Measurements from ENCODE around the gene EML6. TPM values are rescaled to one million over a fixed set of nuclear protein-coding genes. Genes with fewer than 3 reads are reported as not detected.
"Not testable (repeated sequence)": the region's sequence is repeated elsewhere in the genome, so short reads cannot be mapped to it uniquely, and the experiment has no call there.

EML6 gene
- total RNA-seq, 4 donors from 2014 or later, result 2.3 to 15.1 (median 4.1) TPM

DNA sequence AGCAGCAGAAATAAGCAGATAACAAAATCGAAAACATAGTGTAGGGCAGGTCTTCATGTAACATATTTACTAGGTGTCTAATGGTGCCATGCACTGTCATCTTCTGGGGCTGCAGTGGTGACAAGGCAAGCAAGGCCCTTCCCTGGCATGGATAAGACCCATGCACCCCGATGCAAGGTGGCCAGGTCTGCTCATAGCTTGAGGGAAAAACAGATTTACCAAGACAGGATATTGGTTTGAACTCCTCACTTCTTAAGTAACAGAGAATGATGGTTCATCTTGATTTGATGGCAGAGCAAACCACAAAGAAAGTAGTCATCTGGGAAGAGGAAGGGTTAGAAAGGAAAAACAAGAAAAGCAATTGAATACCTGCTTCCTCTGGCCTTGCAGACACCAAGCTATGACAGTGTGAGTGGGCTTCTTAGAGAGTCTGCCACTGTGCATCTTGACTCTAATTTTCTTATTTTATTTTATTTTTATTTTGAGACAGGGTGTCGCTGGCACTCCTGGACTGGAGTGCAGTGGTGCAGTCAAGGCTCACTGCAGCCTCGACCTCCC, 35.8 kb upstream of the EML6 start:
- Histone ChIP-seq H3K9me3 (no peaks in the 10 kb centered on the region), H3K27ac (no peak overlapping the region), H3K4me3 (no peak overlapping the region), H3K4me1 (no peaks in the 10 kb centered on the region), H3K36me3 (no peaks in the 10 kb centered on the region), H3K27me3 (no peaks in the 10 kb centered on the region)
- no peak for DNase-seq (ENCODE audit: low spot score in 2 of 2)
- TF ChIP-seq POLR2A (IDR thresholded peaks at IDR 0.05), result no peak
- TF ChIP-seq POLR2AphosphoS5 (IDR thresholded peaks at IDR 0.05), result no peak
- WGBS, result 85% methylated on average over 4 of the region's 4 CpGs

GRCh38 chr2:54691445-54692135, 31.9 kb upstream of the EML6 start:
- Histone ChIP-seq H3K4me3 (no peak overlapping the region), H3K4me1 (no peaks in the 10 kb centered on the region), H3K36me3 (no peaks in the 10 kb centered on the region), H3K9me3 (no peaks in the 10 kb centered on the region), H3K27me3 (no peaks in the 10 kb centered on the region), H3K27ac (no peak overlapping the region)
- 72% methylated on average over 8 of the region's 8 CpGs for WGBS
- no peak for DNase-seq (ENCODE audit: low spot score in 2 of 2)
- TF ChIP-seq POLR2A (IDR thresholded peaks at IDR 0.05) (no peak), CTCF (IDR thresholded peaks at IDR 0.05) (no peak), EP300 (IDR thresholded peaks at IDR 0.05) (no peak), POLR2AphosphoS5 (IDR thresholded peaks at IDR 0.05) (no peak)

- H3K27me3 ChIP-seq, result no peaks in the 10 kb centered on the region
- H3K4me1 ChIP-seq, result no peaks in the 10 kb centered on the region
- H3K27ac ChIP-seq, result no peak overlapping the region
- no peaks in the 10 kb centered on the region for H3K9me3 ChIP-seq
- H3K4me3 ChIP-seq, result no peak overlapping the region
- DNase-seq (ENCODE audit: low spot score in 2 of 2), result no peak
- no peaks in the 10 kb centered on the region for H3K36me3 ChIP-seq
- TF ChIP-seq EP300 (IDR thresholded peaks at IDR 0.05) (no peak), CTCF (IDR thresholded peaks at IDR 0.05) (no peak)
Observed at GRCh38 chr2:54692556-54692955, 30.9 kb upstream of the EML6 start.

- Histone ChIP-seq H3K27me3 (no peaks in the 10 kb centered on the region), H3K36me3 (no peaks in the 10 kb centered on the region), H3K9me3 (no peaks in the 10 kb centered on the region), H3K27ac (no peak overlapping the region), H3K4me1 (no peaks in the 10 kb centered on the region), H3K4me3 (no peak overlapping the region)
- no peak for TF ChIP-seq POLR2AphosphoS5 (IDR thresholded peaks at IDR 0.05)
- no peak for TF ChIP-seq POLR2A (IDR thresholded peaks at IDR 0.05)
- no peak for TF ChIP-seq CTCF (IDR thresholded peaks at IDR 0.05)
- WGBS, result 97% methylated on average over 3 of the region's 4 CpGs
- no peak for DNase-seq (ENCODE audit: low spot score in 2 of 2)
Observed at GRCh38 chr2:54695378-54695777, 28.1 kb upstream of the EML6 start.

GRCh38 chr2:54697934-54698333, 25.5 kb upstream of the EML6 start:
- no peak for DNase-seq (ENCODE audit: low spot score in 2 of 2)
- 75% methylated on average over 1 of the region's 1 CpG for WGBS
- Histone ChIP-seq H3K36me3 (no peaks in the 10 kb centered on the region), H3K4me1 (no peaks in the 10 kb centered on the region), H3K4me3 (no peak overlapping the region), H3K27ac (no peak overlapping the region), H3K9me3 (no peaks in the 10 kb centered on the region), H3K27me3 (no peaks in the 10 kb centered on the region)
- TF ChIP-seq POLR2A (IDR thresholded peaks at IDR 0.05) (no peak), EP300 (IDR thresholded peaks at IDR 0.05) (no peak), CTCF (IDR thresholded peaks at IDR 0.05) (no peak), POLR2AphosphoS5 (IDR thresholded peaks at IDR 0.05) (no peak)

- not testable (repeated sequence) for H3K27ac ChIP-seq
Observed at GRCh38 chr2:54698926-54699325, 24.5 kb upstream of the EML6 start.

More at GRCh38 chr2:54698926-54699325, 24.5 kb upstream of the EML6 start:
- H3K27me3 ChIP-seq; H3K4me3 ChIP-seq; DNase-seq (ENCODE audit: low spot score in 2 of 2); H3K9me3 ChIP-seq; H3K36me3 ChIP-seq; H3K4me1 ChIP-seq: not testable (repeated sequence)
- 97% methylated on average over 25 of the region's 37 CpGs for WGBS
